Measurements from ENCODE around the gene ACTG1.

DNA sequence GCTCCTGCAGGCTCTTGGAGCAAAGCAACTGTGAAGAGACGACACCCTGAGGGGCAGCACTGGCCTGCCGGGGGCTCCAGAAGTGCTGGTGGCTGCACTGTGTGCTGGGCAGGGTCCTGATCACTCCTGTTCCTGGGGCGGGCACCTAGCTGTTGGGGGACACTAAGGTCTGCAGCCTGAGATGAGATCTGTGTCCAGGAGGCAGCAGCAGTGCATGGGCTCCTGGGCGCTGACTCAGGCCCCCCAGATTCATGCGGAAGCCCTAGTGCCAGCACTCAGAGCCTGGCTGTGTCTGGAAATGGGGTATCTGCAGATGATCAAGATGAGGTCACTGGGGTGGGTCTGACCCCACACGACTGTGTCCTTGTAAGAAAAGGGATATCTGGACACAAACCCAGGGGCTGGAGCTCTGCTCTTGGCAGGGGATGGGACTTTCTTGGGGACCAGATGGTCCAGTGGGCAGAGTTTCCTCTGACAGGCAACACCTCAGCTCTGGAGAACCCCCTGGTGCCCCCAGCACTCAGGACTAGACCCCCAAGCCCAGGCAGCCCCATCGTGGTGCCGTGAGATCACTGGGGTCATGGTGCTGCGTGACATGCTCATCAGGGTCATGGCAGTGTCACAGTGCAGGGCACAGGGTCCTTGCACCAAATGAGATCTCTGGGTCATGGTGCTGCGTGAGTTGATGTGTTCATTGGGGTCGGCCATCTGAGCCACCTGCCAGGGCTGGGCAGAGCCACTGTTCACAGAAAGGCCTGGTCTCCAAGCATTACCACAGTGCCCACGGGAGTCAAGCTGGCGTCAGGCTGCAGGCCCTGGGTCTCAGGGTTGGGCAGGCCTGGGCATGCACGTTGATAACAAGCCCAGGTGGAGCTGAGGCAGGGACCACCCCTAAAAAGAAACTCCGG lies 30.1 kb upstream of the ACTG1 start:
- no peak for TF ChIP-seq GATA2 (IDR thresholded peaks at IDR 0.05; ENCODE audit: low read depth, low read length)
- TF ChIP-seq GATA3 (IDR thresholded peaks at IDR 0.05; ENCODE audit: low read depth, low read length) = no peak

All from SH-SY5Y (cell line).